ENCODE data around the gene DPYD. TPM values are rescaled to one million over a fixed set of nuclear protein-coding genes. Genes with fewer than 3 reads are reported as not detected.

The DPYD gene
- total RNA-seq, 1 experiment from 2014 or later, result 8.1 TPM

DNA sequence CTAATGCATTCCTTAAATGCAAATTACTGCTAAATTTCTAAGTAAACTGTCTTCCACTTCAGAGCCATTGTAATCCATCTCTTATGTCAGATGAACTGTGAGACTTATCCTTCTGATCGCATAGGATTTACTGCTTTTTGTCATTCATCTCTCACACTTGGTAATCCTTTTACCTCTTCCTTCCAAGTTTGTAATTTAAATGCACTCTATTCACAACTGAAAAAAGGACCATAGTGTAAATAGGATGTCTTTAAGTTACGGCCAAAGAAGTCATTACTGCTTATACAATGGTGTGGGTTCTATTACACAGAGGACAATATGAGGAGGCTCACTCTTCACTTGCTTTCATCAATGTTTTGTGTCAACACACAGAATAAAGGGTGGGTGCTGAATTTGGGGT is 806.0 kb downstream of the DPYD start:
- H3K27ac ChIP-seq, result no peak overlapping the region
- no peaks in the 10 kb centered on the region for H3K36me3 ChIP-seq
- H3K9me3 ChIP-seq (replicated peaks), result no peaks in the 10 kb centered on the region
- H3K4me3 ChIP-seq, result no peak overlapping the region
- H3K4me1 ChIP-seq, result no peaks in the 10 kb centered on the region
- DNase-seq, result no peak
- no peaks in the 10 kb centered on the region for H3K27me3 ChIP-seq

- Histone ChIP-seq H3K9me3 (replicated peaks) (no peaks in the 10 kb centered on the region), H3K27ac (no peak overlapping the region), H3K4me3 (no peak overlapping the region), H3K27me3 (no peaks in the 10 kb centered on the region), H3K4me1 (no peaks in the 10 kb centered on the region), H3K36me3 (no peaks in the 10 kb centered on the region)
- DNase-seq, result no peak
Observed at GRCh38 chr1:97112442-97112841, 808.4 kb downstream of the DPYD start.

GRCh38 chr1:97108179-97108578 is 812.7 kb downstream of the DPYD start:
- Histone ChIP-seq H3K4me3 (no peak overlapping the region), H3K4me1 (no peaks in the 10 kb centered on the region), H3K9me3 (replicated peaks) (no peaks in the 10 kb centered on the region), H3K36me3 (no peaks in the 10 kb centered on the region), H3K27me3 (no peaks in the 10 kb centered on the region), H3K27ac (no peak overlapping the region)
- DNase-seq, result no peak

GRCh38 chr1:97105531-97105930 is 815.3 kb downstream of the DPYD start:
- Histone ChIP-seq H3K36me3 (no peaks in the 10 kb centered on the region), H3K4me1 (no peaks in the 10 kb centered on the region), H3K9me3 (replicated peaks) (no peaks in the 10 kb centered on the region), H3K4me3 (no peak overlapping the region), H3K27me3 (no peaks in the 10 kb centered on the region), H3K27ac (no peak overlapping the region)
- DNase-seq, result no peak

- H3K9me3 ChIP-seq (replicated peaks), result no peaks in the 10 kb centered on the region
- no peak overlapping the region for H3K27ac ChIP-seq
- no peaks in the 10 kb centered on the region for H3K27me3 ChIP-seq
- H3K4me3 ChIP-seq, result no peak overlapping the region
- no peak for DNase-seq
- H3K4me1 ChIP-seq, result no peaks in the 10 kb centered on the region
- no peaks in the 10 kb centered on the region for H3K36me3 ChIP-seq
Observed at GRCh38 chr1:97101509-97101908, 819.3 kb downstream of the DPYD start.

- no peak for DNase-seq
- no peaks in the 10 kb centered on the region for H3K36me3 ChIP-seq
- no peak overlapping the region for H3K27ac ChIP-seq
- H3K9me3 ChIP-seq (replicated peaks), result no peaks in the 10 kb centered on the region
- no peaks in the 10 kb centered on the region for H3K27me3 ChIP-seq
- H3K4me1 ChIP-seq, result no peaks in the 10 kb centered on the region
- no peak overlapping the region for H3K4me3 ChIP-seq
Observed at GRCh38 chr1:97097404-97097925, 823.4 kb downstream of the DPYD start.

DNA sequence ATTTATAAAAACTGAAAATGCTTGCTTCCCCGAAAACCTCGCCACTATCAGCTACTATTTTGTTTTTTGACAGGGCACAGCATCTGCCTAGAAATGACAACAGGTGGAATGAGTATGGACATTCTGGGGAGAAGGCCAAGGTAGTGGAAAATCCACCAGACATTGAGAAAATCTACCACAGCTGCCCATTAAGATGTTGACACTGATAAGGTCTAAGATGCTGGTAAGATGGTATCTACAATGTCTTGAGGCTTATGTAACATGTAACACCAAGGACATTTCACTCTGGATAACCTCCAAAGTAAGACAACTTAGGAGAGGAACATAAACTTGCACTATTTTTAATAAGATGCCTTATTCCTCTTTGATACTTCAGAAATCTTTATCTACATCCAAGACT is 825.1 kb downstream of the DPYD start:
- no peaks in the 10 kb centered on the region for H3K27me3 ChIP-seq
- no peaks in the 10 kb centered on the region for H3K4me1 ChIP-seq
- no peak for DNase-seq
- H3K4me3 ChIP-seq, result no peak overlapping the region
- H3K9me3 ChIP-seq (replicated peaks), result no peaks in the 10 kb centered on the region
- H3K27ac ChIP-seq, result no peak overlapping the region
- H3K36me3 ChIP-seq, result no peaks in the 10 kb centered on the region

DNA sequence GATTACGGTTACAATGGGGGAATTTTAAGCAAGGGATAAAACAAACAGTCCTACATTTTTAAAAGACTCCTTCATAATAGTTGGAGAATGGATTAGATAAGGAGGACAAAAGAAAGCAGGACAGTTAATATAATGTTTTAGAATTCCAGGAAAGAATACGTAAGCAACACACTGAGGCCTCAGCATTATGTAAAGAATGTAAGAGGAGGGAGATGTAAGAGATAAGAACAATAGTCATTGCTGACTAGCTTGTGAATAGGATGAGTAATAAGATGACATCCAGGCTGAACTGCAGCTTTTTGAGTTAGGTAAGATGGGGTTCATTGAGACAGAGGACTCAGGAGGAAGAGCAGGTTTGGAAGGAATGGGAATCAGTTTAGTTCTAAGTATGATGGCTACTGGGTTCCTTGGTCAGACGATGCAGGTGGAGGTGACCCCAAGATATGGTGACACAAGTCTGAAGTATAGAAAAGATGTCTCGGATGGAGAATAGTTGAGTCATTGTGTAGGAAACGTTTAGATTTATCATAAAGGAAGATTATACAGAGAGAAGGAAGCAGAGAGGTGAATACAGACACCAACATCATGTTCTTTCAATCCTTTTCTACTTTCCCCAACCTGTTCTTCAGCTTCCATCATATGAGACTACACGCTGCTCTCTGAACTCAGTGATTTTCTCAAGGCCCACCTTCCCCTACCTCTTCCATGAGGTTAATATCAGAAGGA is 826.4 kb downstream of the DPYD start:
- DNase-seq, result no peak
- H3K9me3 ChIP-seq (replicated peaks), result no peaks in the 10 kb centered on the region
- H3K4me3 ChIP-seq, result no peak overlapping the region
- no peaks in the 10 kb centered on the region for H3K36me3 ChIP-seq
- no peaks in the 10 kb centered on the region for H3K27me3 ChIP-seq
- no peak overlapping the region for H3K27ac ChIP-seq
- H3K4me1 ChIP-seq, result no peaks in the 10 kb centered on the region

- Histone ChIP-seq H3K36me3 (no peaks in the 10 kb centered on the region), H3K4me1 (no peaks in the 10 kb centered on the region), H3K27ac (no peak overlapping the region), H3K4me3 (no peak overlapping the region), H3K9me3 (replicated peaks) (no peaks in the 10 kb centered on the region), H3K27me3 (no peaks in the 10 kb centered on the region)
- no peak for DNase-seq
Observed at GRCh38 chr1:97093741-97094140, 827.1 kb downstream of the DPYD start.

- H3K36me3 ChIP-seq, result no peaks in the 10 kb centered on the region
- DNase-seq, result no peak
- H3K27me3 ChIP-seq, result no peaks in the 10 kb centered on the region
- H3K4me1 ChIP-seq, result no peaks in the 10 kb centered on the region
- H3K27ac ChIP-seq, result no peak overlapping the region
- no peak overlapping the region for H3K4me3 ChIP-seq
- H3K9me3 ChIP-seq (replicated peaks), result no peaks in the 10 kb centered on the region
Observed at GRCh38 chr1:97092824-97093223, 828.0 kb downstream of the DPYD start.

- H3K27ac ChIP-seq, result no peak overlapping the region
- no peak overlapping the region for H3K4me3 ChIP-seq
- H3K9me3 ChIP-seq (replicated peaks), result no peaks in the 10 kb centered on the region
- H3K27me3 ChIP-seq, result no peaks in the 10 kb centered on the region
- DNase-seq, result no peak
- H3K36me3 ChIP-seq, result no peaks in the 10 kb centered on the region
- no peaks in the 10 kb centered on the region for H3K4me1 ChIP-seq
Observed at GRCh38 chr1:97091679-97092078, 829.2 kb downstream of the DPYD start.

- H3K27me3 ChIP-seq, result no peaks in the 10 kb centered on the region
- H3K4me1 ChIP-seq, result no peaks in the 10 kb centered on the region
- no peak for DNase-seq
- no peak overlapping the region for H3K27ac ChIP-seq
- no peaks in the 10 kb centered on the region for H3K9me3 ChIP-seq (replicated peaks)
- no peaks in the 10 kb centered on the region for H3K36me3 ChIP-seq
- no peak overlapping the region for H3K4me3 ChIP-seq
Observed at GRCh38 chr1:97091263-97091662, 829.6 kb downstream of the DPYD start.

DNA sequence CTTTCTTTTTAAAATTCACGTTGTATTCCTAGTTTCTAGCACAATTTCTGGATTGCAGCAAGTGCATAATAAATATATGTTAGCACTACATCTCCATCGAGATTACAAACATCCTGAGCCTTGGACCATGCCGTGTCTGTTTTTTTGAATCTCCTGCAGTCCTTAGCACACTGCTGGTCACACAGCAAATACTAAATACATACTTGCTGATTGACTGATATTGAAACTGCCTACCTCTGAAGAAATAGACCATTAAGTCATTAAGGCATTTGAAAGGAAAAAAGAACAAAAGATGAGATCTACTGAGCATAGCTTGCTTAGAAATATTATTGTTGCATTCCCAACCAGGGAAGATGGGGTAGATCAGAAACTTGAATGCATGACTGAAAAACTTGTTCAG is 830.1 kb downstream of the DPYD start:
- H3K4me3 ChIP-seq, result no peak overlapping the region
- H3K36me3 ChIP-seq, result no peaks in the 10 kb centered on the region
- no peaks in the 10 kb centered on the region for H3K4me1 ChIP-seq
- no peak overlapping the region for H3K27ac ChIP-seq
- H3K9me3 ChIP-seq (replicated peaks), result no peaks in the 10 kb centered on the region
- H3K27me3 ChIP-seq, result no peaks in the 10 kb centered on the region
- no peak for DNase-seq

DNA sequence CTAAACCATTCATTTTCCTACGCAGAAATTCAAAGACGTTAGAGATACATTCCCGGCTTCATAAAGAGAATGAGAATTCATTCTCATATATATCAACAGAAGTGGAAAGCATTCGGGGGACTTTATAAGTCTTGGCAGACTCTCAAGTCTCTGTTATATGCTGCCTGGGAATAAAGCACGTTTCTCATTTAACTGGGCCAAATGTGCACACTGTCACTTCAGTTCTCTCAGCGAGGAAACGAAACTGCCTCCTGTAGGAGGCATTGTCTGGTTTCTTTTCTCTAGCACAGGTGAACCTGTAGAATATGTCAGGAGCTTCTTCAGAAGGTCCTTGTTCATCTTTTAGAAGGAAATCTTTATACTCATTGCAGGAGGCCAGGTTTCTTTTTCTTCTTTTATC is 831.7 kb downstream of the DPYD start:
- DNase-seq, result no peak
- Histone ChIP-seq H3K4me3 (no peak overlapping the region), H3K4me1 (no peaks in the 10 kb centered on the region; the same call in 1 of the 2 replicates), H3K27ac (no peak overlapping the region), H3K27me3 (no peaks in the 10 kb centered on the region), H3K9me3 (replicated peaks) (no peaks in the 10 kb centered on the region), H3K36me3 (no peaks in the 10 kb centered on the region)

- H3K4me3 ChIP-seq, result no peak overlapping the region
- H3K27ac ChIP-seq, result no peak overlapping the region
- no peaks in the 10 kb centered on the region for H3K9me3 ChIP-seq (replicated peaks)
- no peak for DNase-seq
- no peaks in the 10 kb centered on the region; the same call in 1 of the 2 replicates for H3K4me1 ChIP-seq
- H3K36me3 ChIP-seq, result no peaks in the 10 kb centered on the region
- H3K27me3 ChIP-seq, result no peaks in the 10 kb centered on the region
Observed at GRCh38 chr1:97088391-97088790, 832.4 kb downstream of the DPYD start.

DNA sequence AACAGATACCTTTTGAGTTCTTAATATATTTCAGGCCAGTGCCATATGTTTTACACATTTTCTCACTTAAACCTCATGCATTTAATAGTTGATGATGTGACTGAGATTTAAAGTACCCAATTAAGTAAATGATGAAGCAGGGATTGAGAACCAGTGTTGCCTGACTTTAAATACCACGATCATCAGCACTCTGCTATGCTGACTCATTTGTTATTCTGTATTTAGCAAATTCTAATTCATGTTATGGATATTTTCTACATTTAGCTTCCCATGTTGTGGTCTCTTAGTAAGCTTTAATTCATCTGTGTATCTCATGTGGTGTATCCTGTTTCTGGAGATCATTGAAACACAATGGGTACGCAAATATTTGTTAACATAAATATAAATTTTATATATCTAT is 836.3 kb downstream of the DPYD start:
- H3K27ac ChIP-seq, result no peak overlapping the region
- no peaks in the 10 kb centered on the region; the same call in 1 of the 2 replicates for H3K4me1 ChIP-seq
- H3K27me3 ChIP-seq, result no peaks in the 10 kb centered on the region
- no peaks in the 10 kb centered on the region for H3K36me3 ChIP-seq
- no peak for DNase-seq
- H3K9me3 ChIP-seq (replicated peaks), result no peaks in the 10 kb centered on the region
- H3K4me3 ChIP-seq, result no peak overlapping the region

Measured in SJCRH30 (cell line).